ENCODE measurements around the gene PEPD.

DNA sequence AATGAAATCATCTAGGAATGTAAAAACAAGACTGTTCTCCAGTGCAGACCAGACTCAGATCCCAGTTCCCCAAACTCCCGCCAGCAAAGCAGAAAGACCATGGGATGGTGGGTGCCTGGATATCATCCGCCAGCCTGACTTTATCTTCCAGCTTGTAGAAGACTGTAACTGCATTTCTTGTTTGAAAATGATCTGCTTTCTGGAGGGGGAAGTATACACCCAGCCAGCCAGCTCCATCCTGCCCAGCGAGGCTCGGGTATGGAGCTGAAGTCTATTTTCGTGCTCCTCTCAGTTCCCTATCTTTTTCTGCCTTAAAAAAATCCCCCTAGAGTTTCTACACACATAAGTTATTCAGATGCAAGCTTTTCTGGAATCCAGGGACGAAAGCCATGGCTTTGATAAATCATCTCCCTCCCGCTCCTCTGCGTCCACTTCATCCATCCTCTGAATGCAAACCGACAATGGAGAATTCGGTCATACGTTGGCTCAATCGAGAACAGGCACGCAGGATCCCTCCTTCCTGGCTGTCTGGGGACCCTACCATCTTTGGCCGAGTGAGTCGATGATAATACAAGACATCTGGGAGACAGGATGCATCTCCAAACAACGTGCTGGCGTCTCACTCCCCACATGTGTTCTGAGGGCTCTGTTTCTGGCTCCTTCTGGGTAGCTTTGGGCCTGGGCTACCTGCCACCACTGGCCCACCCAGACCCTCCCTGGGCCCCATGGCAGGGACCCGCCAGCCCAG lies 116.9 kb downstream of the PEPD start:
- TF ChIP-seq, protein P1, sequence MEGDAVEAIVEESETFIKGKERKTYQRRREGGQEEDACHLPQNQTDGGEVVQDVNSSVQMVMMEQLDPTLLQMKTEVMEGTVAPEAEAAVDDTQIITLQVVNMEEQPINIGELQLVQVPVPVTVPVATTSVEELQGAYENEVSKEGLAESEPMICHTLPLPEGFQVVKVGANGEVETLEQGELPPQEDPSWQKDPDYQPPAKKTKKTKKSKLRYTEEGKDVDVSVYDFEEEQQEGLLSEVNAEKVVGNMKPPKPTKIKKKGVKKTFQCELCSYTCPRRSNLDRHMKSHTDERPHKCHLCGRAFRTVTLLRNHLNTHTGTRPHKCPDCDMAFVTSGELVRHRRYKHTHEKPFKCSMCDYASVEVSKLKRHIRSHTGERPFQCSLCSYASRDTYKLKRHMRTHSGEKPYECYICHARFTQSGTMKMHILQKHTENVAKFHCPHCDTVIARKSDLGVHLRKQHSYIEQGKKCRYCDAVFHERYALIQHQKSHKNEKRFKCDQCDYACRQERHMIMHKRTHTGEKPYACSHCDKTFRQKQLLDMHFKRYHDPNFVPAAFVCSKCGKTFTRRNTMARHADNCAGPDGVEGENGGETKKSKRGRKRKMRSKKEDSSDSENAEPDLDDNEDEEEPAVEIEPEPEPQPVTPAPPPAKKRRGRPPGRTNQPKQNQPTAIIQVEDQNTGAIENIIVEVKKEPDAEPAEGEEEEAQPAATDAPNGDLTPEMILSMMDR (IDR thresholded peaks at IDR 0.05 in 4 of 5, conservative IDR thresholded peaks at IDR 0.05 in 1 of 5): no peak
- TF ChIP-seq POLR2A (IDR thresholded peaks at IDR 0.05): no peak
